Measurements from ENCODE around the gene EVC2. TPM values are rescaled to one million over a fixed set of nuclear protein-coding genes. Genes with fewer than 3 reads are reported as not detected.

EVC2 gene, protein sequence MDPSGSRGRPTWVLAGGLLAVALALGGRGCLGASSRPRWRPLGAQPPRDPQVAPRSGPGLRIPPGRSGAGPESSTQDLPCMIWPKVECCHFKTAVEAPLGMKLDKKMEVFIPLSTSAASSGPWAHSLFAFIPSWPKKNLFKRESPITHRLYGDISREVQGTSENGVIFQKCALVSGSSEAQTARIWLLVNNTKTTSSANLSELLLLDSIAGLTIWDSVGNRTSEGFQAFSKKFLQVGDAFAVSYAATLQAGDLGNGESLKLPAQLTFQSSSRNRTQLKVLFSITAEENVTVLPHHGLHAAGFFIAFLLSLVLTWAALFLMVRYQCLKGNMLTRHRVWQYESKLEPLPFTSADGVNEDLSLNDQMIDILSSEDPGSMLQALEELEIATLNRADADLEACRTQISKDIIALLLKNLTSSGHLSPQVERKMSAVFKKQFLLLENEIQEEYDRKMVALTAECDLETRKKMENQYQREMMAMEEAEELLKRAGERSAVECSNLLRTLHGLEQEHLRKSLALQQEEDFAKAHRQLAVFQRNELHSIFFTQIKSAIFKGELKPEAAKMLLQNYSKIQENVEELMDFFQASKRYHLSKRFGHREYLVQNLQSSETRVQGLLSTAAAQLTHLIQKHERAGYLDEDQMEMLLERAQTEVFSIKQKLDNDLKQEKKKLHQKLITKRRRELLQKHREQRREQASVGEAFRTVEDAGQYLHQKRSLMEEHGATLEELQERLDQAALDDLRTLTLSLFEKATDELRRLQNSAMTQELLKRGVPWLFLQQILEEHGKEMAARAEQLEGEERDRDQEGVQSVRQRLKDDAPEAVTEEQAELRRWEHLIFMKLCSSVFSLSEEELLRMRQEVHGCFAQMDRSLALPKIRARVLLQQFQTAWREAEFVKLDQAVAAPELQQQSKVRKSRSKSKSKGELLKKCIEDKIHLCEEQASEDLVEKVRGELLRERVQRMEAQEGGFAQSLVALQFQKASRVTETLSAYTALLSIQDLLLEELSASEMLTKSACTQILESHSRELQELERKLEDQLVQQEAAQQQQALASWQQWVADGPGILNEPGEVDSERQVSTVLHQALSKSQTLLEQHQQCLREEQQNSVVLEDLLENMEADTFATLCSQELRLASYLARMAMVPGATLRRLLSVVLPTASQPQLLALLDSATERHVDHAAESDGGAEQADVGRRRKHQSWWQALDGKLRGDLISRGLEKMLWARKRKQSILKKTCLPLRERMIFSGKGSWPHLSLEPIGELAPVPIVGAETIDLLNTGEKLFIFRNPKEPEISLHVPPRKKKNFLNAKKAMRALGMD
- under 1 TPM in 1 of 2 experiments, not detected in 1; 0.11 TPM for total RNA-seq
- under 1 TPM in 1 of 3 donors, not detected in 2; 0.20 TPM for polyA plus RNA-seq
- total RNA-seq = 0.07 to 1.1 (median 0.43) reads per million in 6 experiments

DNA sequence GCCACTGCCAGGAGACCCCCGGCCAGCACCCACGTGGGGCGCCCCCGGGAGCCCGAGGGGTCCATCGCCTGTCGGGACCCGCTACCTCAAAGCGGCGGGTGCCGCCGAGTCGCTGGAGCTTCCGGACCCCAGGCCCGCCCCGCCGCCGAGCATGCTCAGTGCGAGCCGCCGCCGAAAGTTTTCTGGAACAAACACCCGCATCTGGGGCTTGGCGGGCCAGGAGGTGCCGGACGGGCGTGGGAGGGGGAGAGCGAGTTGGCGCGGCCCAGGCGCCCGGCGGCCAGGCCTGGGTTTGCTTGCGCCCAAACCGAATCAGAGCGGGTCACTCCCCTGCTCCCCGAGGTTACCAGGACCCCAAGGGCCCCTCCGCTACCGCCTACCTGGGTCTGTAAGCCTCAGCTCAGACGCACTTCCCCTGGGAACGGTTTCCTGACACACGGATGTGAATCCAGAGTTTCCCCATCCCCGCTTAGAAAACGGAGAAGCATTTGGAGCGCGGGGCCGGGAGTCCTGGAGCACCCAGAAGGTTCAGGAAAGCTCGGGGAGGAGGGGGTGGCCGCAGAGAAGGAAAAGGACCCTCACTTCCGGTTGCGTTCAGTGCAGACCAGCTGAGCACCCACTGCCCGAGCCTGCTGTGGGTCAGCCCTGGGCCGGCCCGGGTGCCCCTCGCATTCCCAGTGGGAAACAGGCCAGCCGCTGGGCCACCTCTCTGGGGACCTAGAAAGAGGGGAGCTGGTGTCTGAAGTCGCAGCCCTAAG is at the start of gene EVC2:
EVC2 (minus strand) TSS at position 111 of the 758 bp plus-strand sequence; CDS start at position 65, 46 bp downstream.
- POLR2A ChIA-PET = no interaction called here

DNA sequence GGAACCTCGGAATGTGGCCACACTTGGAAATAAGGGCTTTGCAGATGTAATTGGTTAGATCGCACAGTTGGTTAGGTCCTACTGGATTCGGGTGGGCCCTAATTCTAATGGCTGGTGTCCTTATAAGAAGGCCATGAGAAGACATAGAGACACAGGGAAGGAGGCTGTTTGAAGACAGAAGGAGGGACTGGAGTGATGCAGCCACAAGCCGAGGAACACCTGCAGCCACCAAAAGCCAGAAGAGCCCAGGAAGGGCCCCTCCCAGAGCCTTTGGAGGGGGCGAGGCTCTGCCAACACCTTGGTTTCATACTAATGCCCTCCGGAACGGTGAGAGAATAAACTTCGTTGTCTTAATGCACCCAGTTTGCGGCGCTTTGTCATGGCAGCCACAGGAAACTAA is 49.6 kb upstream of the EVC2 start:
- H3K4me1 Mint-ChIP-seq = peaks cover 0 to 3% (median 0%) of the 10 kb centered on the region in 4 donors
- H3K27ac Mint-ChIP-seq = peak overlapping the region in 1 of 10 donors; percentile 83
- peaks cover 0 to 2% (median 0%) of the 10 kb centered on the region in 3 donors for H3K36me3 Mint-ChIP-seq
- DNase-seq (no peak), ATAC-seq (no peak)
- POLR2A ChIA-PET = no interaction called here
- peaks cover 0 to 5% (median 2%) of the 10 kb centered on the region in 9 donors for H3K9me3 Mint-ChIP-seq
- H3K4me3 Mint-ChIP-seq = no peak overlapping the region
- peaks cover 0 to 3% (median 0%) of the 10 kb centered on the region in 5 donors for H3K27me3 Mint-ChIP-seq

More for the DNA sequence above, at the start of gene EVC2:
- H3K27me3 Mint-ChIP-seq = peaks cover 25 to 66% (median 50%) of the 10 kb centered on the region in 5 donors
- H3K9me3 Mint-ChIP-seq = peaks cover 0 to 19% (median 5%) of the 10 kb centered on the region in 9 donors
- no peak within 1 kb of the TSS for H3K27ac Mint-ChIP-seq
- ATAC-seq = no peak
- peak in 1 of 10 donors; percentile 56 for DNase-seq
- peaks cover 0 to 12% (median 4%) of the 10 kb centered on the region in 3 donors for H3K36me3 Mint-ChIP-seq
- H3K4me1 Mint-ChIP-seq = peaks cover 10 to 30% (median 18%) of the 10 kb centered on the region in 4 donors
- peak within 1 kb of the TSS in 6 of 10 donors; percentile 18 to 64 (median 32) for H3K4me3 Mint-ChIP-seq

DNA sequence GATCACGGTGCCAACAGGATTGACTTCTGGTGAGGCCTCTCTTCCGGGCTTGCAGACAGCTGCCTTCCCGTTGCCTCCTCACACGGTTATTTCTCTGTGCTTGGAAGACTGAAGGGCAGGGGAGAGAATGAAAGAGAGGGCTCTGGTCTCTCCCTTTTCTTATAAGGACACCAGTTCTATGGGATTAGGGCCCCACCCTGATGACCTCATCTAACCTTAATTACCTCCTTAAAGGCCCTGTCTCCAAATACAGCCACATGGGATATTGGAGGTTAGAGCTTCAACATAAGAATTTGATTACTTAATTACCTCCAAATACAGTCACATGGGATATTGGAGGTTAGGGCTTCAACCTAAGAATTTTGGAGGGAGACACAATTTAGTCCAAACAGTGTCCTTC is 49.2 kb upstream of the EVC2 start:
- Mint-ChIP-seq H3K9me3 (peaks cover 0 to 5% (median 2%) of the 10 kb centered on the region in 9 donors), H3K4me3 (no peak overlapping the region), H3K36me3 (peaks cover 0 to 2% (median 0%) of the 10 kb centered on the region in 3 donors), H3K27me3 (peaks cover 0 to 3% (median 0%) of the 10 kb centered on the region in 5 donors), H3K27ac (peak overlapping the region in 1 of 10 donors; percentile 83), H3K4me1 (peaks cover 0 to 3% (median 0%) of the 10 kb centered on the region in 4 donors)
- POLR2A ChIA-PET = no interaction called here
- no peak for ATAC-seq
- no peak for DNase-seq

DNA sequence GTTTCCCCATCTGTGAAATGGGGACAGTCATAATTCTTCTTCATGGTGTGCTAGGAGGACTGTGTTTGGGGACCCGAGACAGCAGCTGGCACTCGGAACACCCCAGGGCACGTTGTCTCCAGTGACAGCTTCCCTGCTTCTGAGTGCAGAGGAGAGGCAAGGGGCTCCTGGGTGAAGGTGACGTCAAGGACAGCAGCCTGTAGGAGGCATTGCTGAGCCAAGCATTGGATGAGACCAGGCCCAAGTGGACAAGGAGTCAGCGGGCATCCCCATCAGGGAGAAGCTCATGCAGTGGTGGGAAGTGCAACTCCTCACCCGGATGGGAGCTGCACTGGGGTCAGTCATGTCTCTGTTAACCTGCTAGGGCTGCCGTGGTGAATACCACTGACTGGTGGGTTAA is 48.7 kb upstream of the EVC2 start:
- H3K4me3 Mint-ChIP-seq = no peak overlapping the region
- H3K4me1 Mint-ChIP-seq = peaks cover 0 to 3% (median 0%) of the 10 kb centered on the region in 4 donors
- no peak for DNase-seq
- no peak overlapping the region for H3K27ac Mint-ChIP-seq
- peaks cover 0 to 2% (median 0%) of the 10 kb centered on the region in 3 donors for H3K36me3 Mint-ChIP-seq
- no peak for ATAC-seq
- POLR2A ChIA-PET = no interaction called here
- peaks cover 0 to 5% (median 2%) of the 10 kb centered on the region in 9 donors for H3K9me3 Mint-ChIP-seq
- peaks cover 0 to 3% (median 0%) of the 10 kb centered on the region in 5 donors for H3K27me3 Mint-ChIP-seq

DNA sequence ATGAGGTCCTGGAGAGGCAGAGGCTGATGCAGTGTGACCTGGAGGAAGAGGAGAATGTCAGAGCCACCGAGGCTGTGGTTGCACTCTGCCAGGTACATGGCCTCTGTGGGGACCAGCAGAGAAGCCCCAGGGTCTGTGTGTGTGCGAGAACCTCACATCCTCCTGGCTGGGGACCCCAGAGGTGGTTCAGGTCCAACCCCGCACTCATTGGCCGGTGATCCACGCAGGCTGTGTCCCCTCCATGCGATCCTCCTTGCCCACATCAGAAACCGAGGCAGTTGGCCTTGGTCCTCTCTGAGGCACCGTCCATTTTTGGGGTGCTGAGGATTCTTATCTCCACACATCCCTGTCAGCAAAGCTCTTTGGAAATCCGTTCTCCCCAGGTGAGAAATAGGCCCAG is 47.9 kb upstream of the EVC2 start:
- Mint-ChIP-seq H3K4me3 (no peak overlapping the region), H3K27ac (no peak overlapping the region), H3K9me3 (peaks cover 0 to 3% (median 1%) of the 10 kb centered on the region in 9 donors), H3K27me3 (peaks cover 0 to 8% (median 0%) of the 10 kb centered on the region in 5 donors), H3K4me1 (peaks cover 0 to 7% (median 0%) of the 10 kb centered on the region in 4 donors), H3K36me3 (peaks cover 0 to 2% (median 0%) of the 10 kb centered on the region in 3 donors)
- ATAC-seq = no peak
- POLR2A ChIA-PET = no interaction called here
- DNase-seq = no peak

DNA sequence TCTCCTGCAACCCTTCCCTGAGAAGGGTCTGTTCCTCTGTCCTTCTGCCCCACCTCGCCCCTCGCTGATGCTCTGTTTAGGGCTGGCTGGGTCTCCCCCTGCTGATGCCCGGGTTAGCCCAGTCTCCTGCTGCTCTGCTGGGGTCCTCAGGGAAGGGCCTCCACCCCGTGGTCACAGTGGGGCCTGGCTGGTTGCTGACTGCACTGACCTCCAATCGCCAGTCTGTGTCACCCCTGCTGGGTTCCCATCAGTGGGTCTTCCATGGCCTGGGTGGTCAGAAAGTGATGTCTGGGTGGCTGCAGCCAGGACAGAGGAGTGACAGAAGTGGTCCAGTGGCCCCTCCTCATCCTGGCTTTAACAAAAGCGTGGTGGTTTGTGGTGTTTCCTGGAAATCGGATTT is 47.3 kb upstream of the EVC2 start:
- Mint-ChIP-seq H3K36me3 (peaks cover 0 to 2% (median 0%) of the 10 kb centered on the region in 3 donors), H3K27me3 (peaks cover 0 to 8% (median 0%) of the 10 kb centered on the region in 5 donors), H3K4me3 (no peak overlapping the region), H3K9me3 (peaks cover 0 to 3% (median 0%) of the 10 kb centered on the region in 9 donors), H3K4me1 (peaks cover 0 to 7% (median 0%) of the 10 kb centered on the region in 4 donors), H3K27ac (no peak overlapping the region)
- DNase-seq = no peak
- POLR2A ChIA-PET = no interaction called here
- ATAC-seq = no peak

DNA sequence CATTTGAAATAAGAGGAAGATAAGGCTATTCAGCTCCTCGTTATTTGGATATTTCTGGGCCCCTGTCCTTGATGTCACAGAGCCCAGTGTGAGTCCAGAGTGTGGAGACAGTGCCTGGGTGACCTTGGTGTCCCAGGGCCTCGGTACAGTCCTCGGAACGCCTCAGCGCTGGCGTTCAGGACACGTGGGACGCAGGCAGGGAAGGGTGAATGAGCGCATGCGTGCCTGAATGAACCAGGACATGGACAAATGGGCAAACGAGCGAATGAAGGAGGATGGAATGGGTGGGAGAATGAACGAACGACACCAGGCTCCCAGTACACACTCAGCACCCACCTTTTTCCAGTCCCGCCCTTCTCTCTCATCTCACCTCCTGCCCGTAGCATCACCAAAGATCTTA is 46.8 kb upstream of the EVC2 start:
- H3K4me3 Mint-ChIP-seq = no peak overlapping the region
- POLR2A ChIA-PET = no interaction called here
- H3K27ac Mint-ChIP-seq = no peak overlapping the region
- H3K27me3 Mint-ChIP-seq = peaks cover 0 to 8% (median 2%) of the 10 kb centered on the region in 5 donors
- peaks cover 0 to 7% (median 0%) of the 10 kb centered on the region in 4 donors for H3K4me1 Mint-ChIP-seq
- DNase-seq (no peak), ATAC-seq (no peak)
- peaks cover 0 to 2% (median 0%) of the 10 kb centered on the region in 3 donors for H3K36me3 Mint-ChIP-seq
- peaks cover 0 to 2% (median 0%) of the 10 kb centered on the region in 9 donors for H3K9me3 Mint-ChIP-seq

DNA sequence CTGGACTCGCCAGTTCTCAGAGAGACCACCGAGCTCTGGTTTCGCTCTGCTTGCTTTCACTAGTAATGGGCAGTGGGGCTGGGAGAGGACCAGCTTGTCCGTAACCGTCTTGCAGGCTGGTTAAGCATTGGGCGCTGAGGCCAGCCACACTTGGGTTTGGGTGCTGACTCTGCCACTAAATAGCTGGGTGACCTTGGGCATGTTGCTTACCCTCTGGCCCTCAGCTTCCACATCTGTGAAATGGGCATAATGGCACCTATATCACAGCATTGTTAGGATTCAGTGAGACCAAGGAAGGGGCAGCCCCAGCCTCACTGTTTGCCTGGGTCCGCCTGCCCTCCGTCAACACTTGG is 46.1 kb upstream of the EVC2 start:
- H3K4me3 Mint-ChIP-seq = no peak overlapping the region
- H3K4me1 Mint-ChIP-seq = peaks cover 0 to 7% (median 0%) of the 10 kb centered on the region in 4 donors
- H3K36me3 Mint-ChIP-seq = peaks cover 0 to 2% (median 0%) of the 10 kb centered on the region in 3 donors
- no peak overlapping the region for H3K27ac Mint-ChIP-seq
- no peak for ATAC-seq
- POLR2A ChIA-PET = no interaction called here
- DNase-seq = no peak
- peaks cover 0 to 2% (median 0%) of the 10 kb centered on the region in 9 donors for H3K9me3 Mint-ChIP-seq
- peaks cover 0 to 12% (median 2%) of the 10 kb centered on the region in 5 donors for H3K27me3 Mint-ChIP-seq

DNA sequence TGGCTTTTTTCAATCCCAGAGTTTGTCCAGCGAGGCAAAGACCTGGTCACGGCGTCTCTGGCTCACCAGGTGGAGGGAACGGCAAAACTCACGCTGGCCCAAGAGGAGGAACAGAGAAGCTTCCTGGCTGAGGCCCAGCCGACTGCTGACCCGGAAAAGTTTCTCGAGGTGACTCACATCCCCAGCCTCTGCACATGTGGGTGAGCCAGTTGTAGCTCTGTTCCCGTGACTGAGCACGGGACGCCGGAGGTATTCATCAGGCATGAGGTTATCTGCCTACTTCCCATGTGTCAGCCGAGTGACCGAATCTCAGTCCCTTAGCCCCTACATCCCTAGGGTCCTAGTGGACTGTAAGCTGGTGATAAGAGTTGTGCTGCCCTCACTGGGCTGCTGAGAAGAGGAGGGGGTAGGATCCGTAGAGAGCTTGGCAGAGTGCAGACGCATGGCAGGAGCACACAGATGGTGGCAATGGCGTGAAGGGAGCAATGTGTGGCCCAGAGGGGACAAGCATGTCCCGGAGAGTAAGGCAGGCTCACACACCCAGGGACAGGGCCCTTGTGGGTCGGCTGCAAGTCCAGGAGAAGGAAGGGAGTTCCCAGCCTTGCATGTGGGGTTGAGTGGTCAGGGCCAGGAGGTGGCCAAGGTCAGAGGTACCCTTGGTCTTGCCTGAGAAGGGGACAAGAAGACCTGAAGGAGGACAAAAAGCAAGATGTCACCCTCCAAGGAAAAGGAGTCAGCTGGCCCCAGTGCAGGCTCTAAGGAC is 45.6 kb upstream of the EVC2 start:
- H3K9me3 Mint-ChIP-seq = peaks cover 0 to 2% (median 0%) of the 10 kb centered on the region in 9 donors
- peaks cover 0 to 2% (median 0%) of the 10 kb centered on the region in 3 donors for H3K36me3 Mint-ChIP-seq
- DNase-seq (no peak), ATAC-seq (no peak)
- H3K4me1 Mint-ChIP-seq = peaks cover 0 to 7% (median 0%) of the 10 kb centered on the region in 4 donors
- POLR2A ChIA-PET = no interaction called here
- H3K27me3 Mint-ChIP-seq = peaks cover 0 to 14% (median 2%) of the 10 kb centered on the region in 5 donors
- peak overlapping the region in 1 of 10 donors; percentile 50 for H3K27ac Mint-ChIP-seq
- H3K4me3 Mint-ChIP-seq = no peak overlapping the region

DNA sequence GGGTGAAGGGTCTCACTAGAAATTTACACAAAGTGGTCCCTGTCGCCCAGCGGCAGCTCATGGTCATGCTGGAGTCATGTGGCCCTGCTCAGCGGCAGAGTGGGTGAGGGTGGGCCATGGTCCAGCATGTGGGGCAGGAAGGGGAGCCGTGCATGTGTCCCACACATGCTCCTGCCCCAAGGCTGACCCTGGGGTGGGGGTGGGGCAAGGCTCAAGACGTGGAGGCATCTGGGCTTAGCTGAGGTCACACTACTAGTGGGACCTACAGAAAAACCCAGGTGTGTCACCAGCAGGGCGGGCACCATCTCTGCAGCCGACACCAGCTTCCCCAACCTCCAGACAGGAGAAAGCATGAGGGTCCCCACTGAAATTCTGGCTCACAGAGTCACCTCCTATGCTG is 45.0 kb upstream of the EVC2 start:
- peaks cover 0 to 2% (median 0%) of the 10 kb centered on the region in 3 donors for H3K36me3 Mint-ChIP-seq
- ATAC-seq = no peak
- H3K27me3 Mint-ChIP-seq = peaks cover 0 to 17% (median 2%) of the 10 kb centered on the region in 5 donors
- H3K27ac Mint-ChIP-seq = no peak overlapping the region
- POLR2A ChIA-PET = no interaction called here
- H3K4me1 Mint-ChIP-seq = peaks cover 0 to 7% (median 0%) of the 10 kb centered on the region in 4 donors
- no peak for DNase-seq
- H3K9me3 Mint-ChIP-seq = peaks cover 0 to 2% (median 0%) of the 10 kb centered on the region in 9 donors
- no peak overlapping the region for H3K4me3 Mint-ChIP-seq
